ENCODE measurements around the gene NOM1.

The NOM1 gene

DNA sequence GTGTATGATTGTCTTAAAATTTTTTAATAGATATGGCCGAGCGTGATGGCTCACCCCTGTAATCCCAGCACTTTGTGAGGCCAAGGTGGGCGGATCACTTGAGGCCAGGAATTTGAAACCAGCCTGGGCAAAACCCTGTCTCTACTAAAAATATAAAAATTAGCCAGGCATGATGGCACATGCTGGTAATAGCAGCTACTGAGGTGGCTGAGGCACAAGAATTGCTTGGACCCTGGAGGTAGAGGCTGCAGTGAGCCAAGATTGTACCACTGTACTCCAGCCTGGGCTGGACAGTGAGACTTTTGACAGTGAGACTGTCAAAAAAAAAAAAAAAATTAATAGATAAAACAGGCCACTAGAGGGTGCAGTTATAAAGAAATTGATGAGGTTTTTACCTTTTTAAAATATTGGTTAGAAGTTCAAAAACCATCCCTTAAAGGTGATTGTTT is 20.5 kb downstream of the NOM1 start:
- no peak overlapping the region for H3K4me3 ChIP-seq
- H3K27ac ChIP-seq, result no peak overlapping the region
- intact Hi-C loops (cut with DNase I; ENCODE audit: low total_unique reads), result loop anchor here (5.0 kb wide), 1 partner anchor 302 kb away; no protein-coding TSS in a partner anchor
- H3K27me3 ChIP-seq, result no peaks in the 10 kb centered on the region
- peaks cover 26 to 65% (median 47%) of the 10 kb centered on the region in 3 donors for H3K36me3 ChIP-seq
- no peak for DNase-seq
- no peaks in the 10 kb centered on the region for H3K4me1 ChIP-seq
- TF ChIP-seq CTCF (IDR thresholded peaks at IDR 0.05), result peak; percentile 33 to 34
- H3K9me3 ChIP-seq, result no peaks in the 10 kb centered on the region

DNA sequence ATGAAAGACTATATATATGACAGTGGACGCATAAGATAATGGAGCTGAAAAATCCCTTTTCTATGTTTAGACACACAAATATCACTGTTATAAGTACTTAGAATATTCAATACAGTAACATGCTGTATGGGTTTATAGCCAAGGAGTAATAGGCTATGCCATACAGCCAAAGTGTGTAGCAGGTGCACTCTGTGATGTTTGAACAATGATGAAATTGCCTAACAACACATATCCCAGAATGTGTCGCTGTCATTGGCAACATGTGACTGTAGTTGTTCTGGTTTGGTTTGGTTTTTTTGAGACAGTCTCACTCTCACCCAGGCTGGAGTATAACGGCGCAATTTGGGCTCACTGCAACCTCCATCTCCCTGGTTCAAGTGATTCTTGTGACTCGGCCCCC is 26.1 kb downstream of the NOM1 start:
- TF ChIP-seq CTCF (IDR thresholded peaks at IDR 0.05), result no peak
- DNase-seq, result no peak
- Histone ChIP-seq H3K4me3 (no peak overlapping the region), H3K4me1 (no peaks in the 10 kb centered on the region), H3K27me3 (no peaks in the 10 kb centered on the region), H3K9me3 (peaks cover 0 to 5% (median 0%) of the 10 kb centered on the region in 3 donors), H3K36me3 (peaks cover 17 to 20% (median 18%) of the 10 kb centered on the region in 3 donors), H3K27ac (no peak overlapping the region)
- intact Hi-C loops (cut with DNase I; ENCODE audit: low total_unique reads), result no loop called here

- Histone ChIP-seq H3K4me3 (no peak overlapping the region), H3K9me3 (peaks cover 0 to 5% (median 0%) of the 10 kb centered on the region in 3 donors), H3K36me3 (peaks cover 0 to 10% (median 0%) of the 10 kb centered on the region in 3 donors), H3K27ac (no peak overlapping the region), H3K4me1 (no peaks in the 10 kb centered on the region), H3K27me3 (no peaks in the 10 kb centered on the region)
- no peak for DNase-seq
- intact Hi-C loops (cut with DNase I; ENCODE audit: low total_unique reads), result no loop called here
- no peak for TF ChIP-seq CTCF (IDR thresholded peaks at IDR 0.05)
Measured at GRCh38 chr7:156979007-156979606, 29.6 kb downstream of the NOM1 start.

DNA sequence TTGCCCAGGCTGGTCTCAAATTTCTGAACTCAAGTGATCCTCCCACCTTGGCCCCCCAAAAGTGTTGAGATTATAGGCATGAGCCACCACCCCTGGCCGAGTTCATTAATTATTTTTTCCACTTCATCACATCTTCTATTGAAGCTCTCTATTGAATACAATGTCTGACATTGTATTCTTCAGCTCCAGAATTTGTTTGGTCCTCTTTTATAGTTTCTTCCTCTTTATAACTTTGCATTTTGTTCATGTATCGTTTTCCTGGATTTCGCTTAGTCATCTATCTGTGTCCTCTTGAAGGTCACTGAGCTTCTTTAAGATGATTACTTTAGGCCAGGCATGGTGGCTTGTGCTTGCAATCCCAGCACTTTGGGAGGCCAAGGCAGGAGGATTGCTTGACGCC is 30.2 kb downstream of the NOM1 start:
- Histone ChIP-seq H3K9me3 (peaks cover 0 to 5% (median 0%) of the 10 kb centered on the region in 3 donors), H3K27ac (no peak overlapping the region), H3K4me1 (no peaks in the 10 kb centered on the region), H3K27me3 (no peaks in the 10 kb centered on the region), H3K36me3 (peaks cover 0 to 10% (median 0%) of the 10 kb centered on the region in 3 donors), H3K4me3 (no peak overlapping the region)
- TF ChIP-seq CTCF (IDR thresholded peaks at IDR 0.05), result no peak
- DNase-seq, result no peak
- intact Hi-C loops (cut with DNase I; ENCODE audit: low total_unique reads), result no loop called here

DNA sequence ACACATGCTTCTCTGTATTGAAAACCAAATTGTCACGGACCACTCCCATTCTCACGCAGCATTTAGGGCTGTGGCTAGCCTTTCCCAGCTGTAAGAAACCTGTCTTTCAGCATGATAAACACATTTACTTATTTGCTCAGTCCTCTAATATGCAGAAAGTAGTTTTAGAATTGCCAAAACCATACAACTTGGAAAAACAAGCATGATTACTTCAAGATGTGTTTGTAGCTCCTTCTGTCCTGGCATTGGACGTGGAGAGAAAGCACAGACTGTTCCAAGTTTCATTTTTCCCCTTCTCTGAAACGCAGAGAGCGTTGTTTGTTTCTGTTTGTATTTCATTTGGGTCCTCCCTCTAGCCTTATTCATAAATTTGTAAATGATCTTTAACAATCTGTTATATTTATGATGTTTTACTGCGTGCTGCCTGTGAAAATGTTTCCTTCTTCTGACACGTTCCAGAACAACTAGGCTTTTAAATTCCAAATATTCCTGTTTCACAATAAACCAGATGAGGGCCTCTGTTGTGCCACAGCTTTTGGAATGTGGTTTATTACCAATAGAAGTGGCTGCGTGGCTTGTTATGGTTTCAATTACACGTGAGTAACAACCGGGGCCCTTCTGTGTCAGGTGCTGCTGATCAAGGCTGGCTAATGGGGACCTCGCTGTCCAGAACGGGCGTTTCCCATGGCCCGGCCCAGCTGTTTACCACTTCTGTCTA is 34.8 kb downstream of the NOM1 start:
- Histone ChIP-seq H3K4me1 (no peaks in the 10 kb centered on the region), H3K9me3 (no peaks in the 10 kb centered on the region), H3K27ac (no peak overlapping the region), H3K36me3 (peaks cover 0 to 5% (median 0%) of the 10 kb centered on the region in 3 donors), H3K27me3 (peaks cover 0 to 9% of the 10 kb centered on the region in 2 donors), H3K4me3 (no peak overlapping the region)
- peak; percentile 33 to 62 for DNase-seq
- no peak for TF ChIP-seq CTCF (IDR thresholded peaks at IDR 0.05)
- intact Hi-C loops (cut with DNase I; ENCODE audit: low total_unique reads), result no loop called here

Data from tibial artery (tissue), 4 donors.